Adrenal gland (tissue), 12 donors: ENCODE data around the gene TAB2. TPM values are rescaled to one million over a fixed set of nuclear protein-coding genes. Genes with fewer than 3 reads are reported as not detected.

Experiments
- DNase-seq, 7 donors: peaks; one replicate each; pipeline ENCODE4 v3.0.0-alpha.2; 2019 to 2020
- H3K27ac ChIP-seq, 5 donors: fragments of 200-600 bp; sonication (generic) in 4 of 5; 1 replicate in 3 of 5; 2 replicates in 2 of 5; pipeline versions ENCODE4 v1.5.1 to v1.8.0; 2016 to 2020; ENCODE audit warnings: mild to moderate bottlenecking in 1 of 5
- H3K27me3 ChIP-seq: fragments of 200-600 bp; 2 replicates; pipeline ENCODE4 v1.8.0; 2021
- H3K36me3 ChIP-seq, 2 donors: fragments of 200-600 bp; replicated peaks in 1 of 2; 1 replicate in 1 of 2; 2 replicates in 1 of 2; pipeline versions ENCODE4 v1.5.1 to v1.8.0; 2018 to 2022
- H3K4me1 ChIP-seq, 2 donors: fragments of 200-600 bp; replicated peaks in 1 of 2; 1 replicate in 1 of 2; 2 replicates in 1 of 2; pipeline versions ENCODE4 v1.5.1 to v1.8.0; 2018 to 2021
- H3K4me3 ChIP-seq, 4 donors: fragments of 200-600 bp; sonication (generic) in 3 of 4; one replicate each; pipeline ENCODE4 v1.5.1; 2016 to 2018
- H3K9me3 ChIP-seq, 3 donors: fragments of 200-600 bp; sonication (generic) in 1 of 3; replicated peaks in 1 of 3; 1 replicate in 2 of 3; 2 replicates in 1 of 3; pipeline versions ENCODE4 v1.5.1 to v1.8.0; 2016 to 2021
- POLR2A ChIP-seq, 2 donors: fragments of 450-650 bp; IDR thresholded peaks; one replicate each; pipeline ENCODE4 v1.6.1; 2017; ENCODE audit warnings: antibody characterized with exemption in 2 of 2, mild to moderate bottlenecking in 2 of 2, moderate library complexity in 1 of 2
- WGBS, 4 donors: extraction: QIAGEN DNeasy Blood & Tissue Kit in 2 of 4; methylation state at CpG; one replicate each; pipeline versions ENCODE4 v1.1.5 to v1.1.7; 2013 to 2017; 5-methylcytosine and 5-hydroxymethylcytosine counted together
- intact Hi-C, 2 donors: fragments of 100-400 bp; cut with DNase I; formaldehyde crosslinking; loops; one replicate each; pipeline versions ENCODE4 v1.14.1 to v1.15.0; 2022 to 2023
- polyA plus RNA-seq, 3 donors: library from polyadenylated mRNA; stranded (reverse); fragments of 200-250 nt in 2 of 3; fragments of 350-450 nt in 1 of 3; fragmentation: Illumina TruSeq in 1 of 3; extraction: RNeasy Lipid Tissue Mini Kit (QIAGEN cat#74804) in 1 of 3; gene quantifications; one replicate each; pipeline ENCODE4 v1.2.3, GENCODE V29; 2013 to 2014
- total RNA-seq, 9 donors: library from RNA; depleted of rRNA in 4 of 9; stranded (reverse); fragments of >200 nt in 4 of 9; fragments of 120-200 nt in 1 of 9; fragmentation: NEBNext Ultra II Directional in 1 of 9; extraction: Animal tissue kit (Norgen Biotek cat#: 25700) in 1 of 9; gene quantifications; one replicate each; pipeline versions ENCODE4 v1.1.0 to v1.2.4, GENCODE V29; 2013 to 2023
- TF ChIP-seq, protein P1 (sequence below), 6 experiments: fragments of 450-650 bp in 4 of 6; fragments of 200-600 bp in 2 of 6; sonication (generic) in 1 of 6; IDR thresholded peaks; 1 replicate in 5 of 6; 2 replicates in 1 of 6; pipeline versions ENCODE4 v1.5.1 to v1.8.0; 2016 to 2021; ENCODE audit warnings: antibody characterized with exemption in 6 of 6, mild to moderate bottlenecking in 2 of 6, moderate library complexity in 1 of 6
- donor health status: healthy with polysubstance abuse.
- donor health status: Bipolar disorder and iron deficiency.
- donor health status: DM: yes; HTN: yes; CAD: no.
- donor health status: DM: no; HTN: no; CAD: no.
- donor health status: DM: no; HTN: no; CAD: no.
- donor health status: DM: yes; HTN: yes; CAD: no.

TAB2 gene
- total and polyA plus RNA-seq, 12 donors: 10.8 to 68.8 (median 43.9) TPM

GRCh38 chr6:149454346-149454848 lies 136.9 kb downstream of the TAB2 start:
- peak overlapping the region in 3 of 5 donors; percentile 39 to 71 (median 65) for H3K27ac ChIP-seq
- H3K36me3 ChIP-seq: no peaks in the 10 kb centered on the region
- no peaks in the 10 kb centered on the region for H3K9me3 ChIP-seq
- intact Hi-C loops: no loop called here
- H3K4me3 ChIP-seq: no peak overlapping the region
- TF ChIP-seq, protein P1, sequence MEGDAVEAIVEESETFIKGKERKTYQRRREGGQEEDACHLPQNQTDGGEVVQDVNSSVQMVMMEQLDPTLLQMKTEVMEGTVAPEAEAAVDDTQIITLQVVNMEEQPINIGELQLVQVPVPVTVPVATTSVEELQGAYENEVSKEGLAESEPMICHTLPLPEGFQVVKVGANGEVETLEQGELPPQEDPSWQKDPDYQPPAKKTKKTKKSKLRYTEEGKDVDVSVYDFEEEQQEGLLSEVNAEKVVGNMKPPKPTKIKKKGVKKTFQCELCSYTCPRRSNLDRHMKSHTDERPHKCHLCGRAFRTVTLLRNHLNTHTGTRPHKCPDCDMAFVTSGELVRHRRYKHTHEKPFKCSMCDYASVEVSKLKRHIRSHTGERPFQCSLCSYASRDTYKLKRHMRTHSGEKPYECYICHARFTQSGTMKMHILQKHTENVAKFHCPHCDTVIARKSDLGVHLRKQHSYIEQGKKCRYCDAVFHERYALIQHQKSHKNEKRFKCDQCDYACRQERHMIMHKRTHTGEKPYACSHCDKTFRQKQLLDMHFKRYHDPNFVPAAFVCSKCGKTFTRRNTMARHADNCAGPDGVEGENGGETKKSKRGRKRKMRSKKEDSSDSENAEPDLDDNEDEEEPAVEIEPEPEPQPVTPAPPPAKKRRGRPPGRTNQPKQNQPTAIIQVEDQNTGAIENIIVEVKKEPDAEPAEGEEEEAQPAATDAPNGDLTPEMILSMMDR (IDR thresholded peaks at IDR 0.05): no peak
- TF ChIP-seq POLR2A (IDR thresholded peaks at IDR 0.05): peak in 1 of 2 donors; percentile 42
- DNase-seq: peak; percentile 97 to 99 (median 98)
- 7 to 31% (median 8%) methylated on average over 10 to 15 of the region's 15 CpGs; no CpG with 5 or more reads in 1 of the 4 donors for WGBS, 4 donors
- peaks cover 15 to 30% of the 10 kb centered on the region in 2 donors for H3K4me1 ChIP-seq
- H3K27me3 ChIP-seq: no peaks in the 10 kb centered on the region

- Histone ChIP-seq H3K4me3 (no peak overlapping the region), H3K27ac (peak overlapping the region in 2 of 5 donors; percentile 65 to 71), H3K4me1 (peaks cover 15 to 30% of the 10 kb centered on the region in 2 donors), H3K27me3 (no peaks in the 10 kb centered on the region), H3K9me3 (no peaks in the 10 kb centered on the region), H3K36me3 (no peaks in the 10 kb centered on the region)
- intact Hi-C loops: no loop called here
- no peak for DNase-seq
- WGBS, 4 donors: 72 to 85% (median 81%) methylated on average over 8 to 11 of the region's 11 CpGs
- no peak for TF ChIP-seq POLR2A (IDR thresholded peaks at IDR 0.05)
- TF ChIP-seq, protein P1 (IDR thresholded peaks at IDR 0.05): no peak
These were observed 137.7 kb downstream of the TAB2 start for GRCh38 chr6:149455031-149455732.

GRCh38 chr6:149456311-149457021 lies 139.0 kb downstream of the TAB2 start:
- 86 to 95% (median 92%) methylated on average over 18 to 49 of the region's 49 CpGs for whole genome bisulfite sequencing, 4 donors
- no peaks in the 10 kb centered on the region for H3K9me3 ChIP-seq
- intact Hi-C loops: no loop called here
- TF ChIP-seq, protein P1 (IDR thresholded peaks at IDR 0.05): no peak
- TF ChIP-seq POLR2A (IDR thresholded peaks at IDR 0.05): no peak
- no peak overlapping the region for H3K4me3 ChIP-seq
- H3K4me1 ChIP-seq: peaks cover 15 to 21% of the 10 kb centered on the region in 2 donors
- DNase-seq: no peak
- H3K36me3 ChIP-seq: no peaks in the 10 kb centered on the region
- H3K27ac ChIP-seq: no peak overlapping the region
- H3K27me3 ChIP-seq: no peaks in the 10 kb centered on the region

- no peaks in the 10 kb centered on the region for H3K27me3 ChIP-seq
- TF ChIP-seq POLR2A (IDR thresholded peaks at IDR 0.05): no peak
- TF ChIP-seq, protein P1 (IDR thresholded peaks at IDR 0.05): no peak
- no peak for DNase-seq
- peaks cover 15 to 21% of the 10 kb centered on the region in 2 donors for H3K4me1 ChIP-seq
- intact Hi-C loops: no loop called here
- no peaks in the 10 kb centered on the region for H3K9me3 ChIP-seq
- no peak overlapping the region for H3K4me3 ChIP-seq
- H3K36me3 ChIP-seq: no peaks in the 10 kb centered on the region
- no peak overlapping the region for H3K27ac ChIP-seq
- 81 to 84% (median 82%) methylated on average over 6 to 7 of the region's 7 CpGs for WGBS, 4 donors
These were observed 139.9 kb downstream of the TAB2 start for GRCh38 chr6:149457316-149457884.
